ENCODE data around the gene MRPL14. TPM values are rescaled to one million over a fixed set of nuclear protein-coding genes. Genes with fewer than 3 reads are reported as not detected.

The MRPL14 gene
- total and polyA plus RNA-seq, 9 of the 15 experiments (the other 6 are each of a cell fraction or from before 2014, with no cell fraction given), result 126 to 424 (median 165) TPM

- peak; percentile 82 for TF ChIP-seq CXXC5 (CRISPR knock-in tag; IDR thresholded peaks at IDR 0.05)
- no peak; a peak in 1 of 4 replicates for TF ChIP-seq ZMIZ1 (IDR thresholded peaks at IDR 0.05; ENCODE audit: low read depth in 2 of 2, low read length in 2 of 2)
- peak in 1 of 2 experiments; percentile 58; a peak in 1 of 4 replicates for TF ChIP-seq SRF (CRISPR knock-in tag; IDR thresholded peaks at IDR 0.05)
- no peak for TF ChIP-seq NR0B1 (IDR thresholded peaks at IDR 0.05; ENCODE audit: partially characterized antibody)
- TF ChIP-seq U2AF2 (optimal IDR thresholded peaks at IDR 0.05; ENCODE audit: low read depth, low read length), result no peak
- TF ChIP-seq ZNF347 (CRISPR knock-in tag; IDR thresholded peaks at IDR 0.05; ENCODE audit: low read depth), result no peak; the same call in 1 of the 2 replicates
- no peak; the same call in 1 of the 2 replicates for TF ChIP-seq ZNF668 (CRISPR knock-in tag; IDR thresholded peaks at IDR 0.05)
- TF ChIP-seq MAX (CRISPR knock-in tag; IDR thresholded peaks at IDR 0.05), result no peak
- TF ChIP-seq USF1 (CRISPR knock-in tag; IDR thresholded peaks at IDR 0.05), result no peak
- peak; percentile 70 for TF ChIP-seq TCF7L2 (IDR thresholded peaks at IDR 0.05; ENCODE audit: low read depth, low read length)
- no peak for TF ChIP-seq ZNF511 (CRISPR knock-in tag; IDR thresholded peaks at IDR 0.05)
- TF ChIP-seq ZNF592 (IDR thresholded peaks at IDR 0.05), result peak; percentile 19; the same call in 1 of the 2 replicates
- no peak for TF ChIP-seq ZNF174 (CRISPR knock-in tag; IDR thresholded peaks at IDR 0.05)
- no peak for TF ChIP-seq NCOA1 (IDR thresholded peaks at IDR 0.05; ENCODE audit: low read depth)
- TF ChIP-seq GABPB1 (CRISPR knock-in tag; IDR thresholded peaks at IDR 0.05), result no peak
- no peak for TF ChIP-seq TEAD2 (tag; IDR thresholded peaks at IDR 0.05)
- TF ChIP-seq NFRKB (IDR thresholded peaks at IDR 0.05; ENCODE audit: low read depth), result peak; percentile 59
Observed at GRCh38 chr6:44072959-44073611, 54.2 kb downstream of the MRPL14 start (continued).

Measured in K562 (cell line).